ENCODE results near the gene FAM168A. TPM values are rescaled to one million over a fixed set of nuclear protein-coding genes. Genes with fewer than 3 reads are reported as not detected.

Gene FAM168A
- total RNA-seq, 3 donors from 2014 or later (not counting 1 experiment from before 2014, with no cell fraction given), result 27.4 to 39.8 (median 30.4) TPM

- 55% methylated on average over 3 of the region's 4 CpGs for WGBS (ENCODE audit: insufficient coverage)
- no peaks in the 10 kb centered on the region for H3K9me3 ChIP-seq (ENCODE audit: control insufficient read depth, insufficient read depth, low read length)
- Mint-ChIP-seq H3K4me1 (peaks cover 46 to 78% of the 10 kb centered on the region in 2 donors), H3K36me3 (no peaks in the 10 kb centered on the region), H3K27ac (peak overlapping the region; percentile 58 to 85), H3K4me3 (peak overlapping the region; percentile 40), H3K9me3 (no peaks in the 10 kb centered on the region), H3K27me3 (ENCODE audit: low read depth in 2 of 2) (no peaks in the 10 kb centered on the region)
- H3K36me3 ChIP-seq (ENCODE audit: control insufficient read depth, insufficient read depth, low read length), result no peaks in the 10 kb centered on the region
- no peak for TF ChIP-seq CTCF (IDR thresholded peaks at IDR 0.05)
- H3K27me3 ChIP-seq (ENCODE audit: control insufficient read depth, insufficient read depth, low read length), result no peaks in the 10 kb centered on the region
- no peak overlapping the region for H3K4me3 ChIP-seq (ENCODE audit: low read length)
- no peak for DNase-seq
- peak in 1 of 3 donors; percentile 1 for ATAC-seq
- peaks cover 100% of the 10 kb centered on the region for H3K4me1 ChIP-seq (ENCODE audit: control insufficient read depth, insufficient read depth, low read length)
- H3K27ac ChIP-seq (ENCODE audit: low read length), result peak overlapping the region; percentile 87
- intact Hi-C loops (cut with micrococcal nuclease), result no loop called here
Observed at GRCh38 chr11:73384531-73384871, 213.4 kb downstream of the FAM168A start.

- H3K27ac ChIP-seq (ENCODE audit: low read length), result peak overlapping the region; percentile 87
- peaks cover 100% of the 10 kb centered on the region for H3K4me1 ChIP-seq (ENCODE audit: control insufficient read depth, insufficient read depth, low read length)
- H3K27me3 Mint-ChIP-seq (ENCODE audit: low read depth in 2 of 2), result no peaks in the 10 kb centered on the region
- peaks cover 42 to 75% of the 10 kb centered on the region in 2 donors for H3K4me1 Mint-ChIP-seq
- no peaks in the 10 kb centered on the region for H3K36me3 Mint-ChIP-seq
- TF ChIP-seq CTCF (IDR thresholded peaks at IDR 0.05), result no peak
- no peaks in the 10 kb centered on the region for H3K9me3 ChIP-seq (ENCODE audit: control insufficient read depth, insufficient read depth, low read length)
- H3K36me3 ChIP-seq (ENCODE audit: control insufficient read depth, insufficient read depth, low read length), result no peaks in the 10 kb centered on the region
- no peak overlapping the region for H3K4me3 ChIP-seq (ENCODE audit: low read length)
- ATAC-seq (no peak), DNase-seq (no peak)
- peak overlapping the region; percentile 52 for H3K4me3 Mint-ChIP-seq
- H3K27me3 ChIP-seq (ENCODE audit: control insufficient read depth, insufficient read depth, low read length), result no peaks in the 10 kb centered on the region
- 96% methylated on average over 7 of the region's 7 CpGs for WGBS (ENCODE audit: insufficient coverage)
- H3K9me3 Mint-ChIP-seq, result no peaks in the 10 kb centered on the region
- peak overlapping the region; percentile 58 to 85 for H3K27ac Mint-ChIP-seq
- intact Hi-C loops (cut with micrococcal nuclease), result no loop called here
Observed at GRCh38 chr11:73384125-73384441, 213.8 kb downstream of the FAM168A start.

GRCh38 chr11:73383249-73384124 lies 214.4 kb downstream of the FAM168A start:
- intact Hi-C loops (cut with micrococcal nuclease), result no loop called here
- no peaks in the 10 kb centered on the region for H3K36me3 Mint-ChIP-seq
- H3K4me1 Mint-ChIP-seq, result peaks cover 39 to 78% of the 10 kb centered on the region in 2 donors
- Histone ChIP-seq H3K4me3 (ENCODE audit: low read length) (no peak overlapping the region), H3K27me3 (ENCODE audit: control insufficient read depth, insufficient read depth, low read length) (no peaks in the 10 kb centered on the region), H3K27ac (ENCODE audit: low read length) (peak overlapping the region; percentile 87), H3K9me3 (ENCODE audit: control insufficient read depth, insufficient read depth, low read length) (no peaks in the 10 kb centered on the region), H3K4me1 (ENCODE audit: control insufficient read depth, insufficient read depth, low read length) (peaks cover 100% of the 10 kb centered on the region), H3K36me3 (ENCODE audit: control insufficient read depth, insufficient read depth, low read length) (no peaks in the 10 kb centered on the region)
- no peak for DNase-seq
- no peaks in the 10 kb centered on the region for H3K27me3 Mint-ChIP-seq (ENCODE audit: low read depth in 2 of 2)
- ATAC-seq, result no peak
- peak overlapping the region; percentile 58 to 85 for H3K27ac Mint-ChIP-seq
- WGBS (ENCODE audit: insufficient coverage), result 72% methylated on average over 8 of the region's 9 CpGs
- TF ChIP-seq CTCF (IDR thresholded peaks at IDR 0.05), result no peak
- H3K9me3 Mint-ChIP-seq, result no peaks in the 10 kb centered on the region
- H3K4me3 Mint-ChIP-seq, result peak overlapping the region; percentile 52

Data from natural killer cell (primary cell).